Fibroblast of skin of scalp (primary cell): ENCODE results near the gene UGCG.
A peak's percentile ranks its signal among the peaks of the same experiment; 100 is the strongest.
"Not testable (repeated sequence)": the region's sequence is repeated elsewhere in the genome, so short reads cannot be mapped to it uniquely, and the experiment has no call there.

Experiments
- DNase-seq: peaks from one replicate; pipeline ENCODE4 v3.0.0-alpha.2; 2013

UGCG gene

DNA sequence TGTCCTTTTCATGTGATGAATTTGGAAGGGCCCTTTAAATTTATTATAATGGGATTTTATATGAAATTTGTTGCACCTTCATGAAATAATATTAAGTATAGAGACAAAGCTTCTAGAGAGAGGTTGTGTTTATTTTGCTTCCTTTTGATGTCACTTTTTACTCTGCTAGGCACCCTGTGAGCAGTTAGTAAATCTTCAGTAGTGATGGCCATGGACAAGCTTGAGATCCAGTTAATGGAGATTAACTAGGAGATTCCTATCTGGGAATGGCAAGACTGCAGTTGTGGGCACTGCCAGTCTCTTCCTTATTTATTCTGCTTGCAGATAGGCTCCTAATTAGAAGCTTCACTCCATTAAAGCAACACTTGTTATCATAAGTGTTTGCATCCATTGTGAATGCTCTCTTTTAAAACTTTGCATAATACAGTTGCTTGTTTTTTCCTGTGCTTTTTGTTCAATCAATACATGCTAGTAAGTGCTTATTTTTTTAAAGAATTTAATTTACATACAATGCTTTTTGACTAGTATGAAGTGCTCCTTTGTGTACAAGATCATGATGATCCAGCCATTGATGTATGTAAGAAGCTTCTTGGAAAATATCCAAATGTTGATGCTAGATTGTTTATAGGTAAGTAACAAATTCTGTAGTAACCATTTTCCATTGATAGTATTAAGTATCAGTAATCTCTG is 25.9 kb downstream of the UGCG start:
- DNase-seq = no peak

DNA sequence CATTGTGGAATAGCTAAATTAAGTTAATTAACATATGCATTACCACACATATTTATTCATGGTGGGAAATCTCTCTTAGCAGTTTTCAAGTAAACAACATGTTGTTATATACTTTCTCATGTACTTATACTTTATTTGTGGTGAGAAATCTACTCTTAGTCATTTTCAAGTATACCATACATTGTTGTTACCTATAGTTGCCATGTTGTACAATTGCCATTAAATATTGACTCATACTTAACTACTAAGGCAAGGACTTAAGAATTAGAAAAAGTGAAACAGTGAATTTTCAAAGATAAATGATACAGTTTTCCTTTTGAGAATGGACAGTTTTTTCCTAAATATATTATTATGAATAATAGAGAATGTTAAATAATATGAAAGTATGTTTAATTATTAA is 27.7 kb downstream of the UGCG start:
- no peak for DNase-seq

DNA sequence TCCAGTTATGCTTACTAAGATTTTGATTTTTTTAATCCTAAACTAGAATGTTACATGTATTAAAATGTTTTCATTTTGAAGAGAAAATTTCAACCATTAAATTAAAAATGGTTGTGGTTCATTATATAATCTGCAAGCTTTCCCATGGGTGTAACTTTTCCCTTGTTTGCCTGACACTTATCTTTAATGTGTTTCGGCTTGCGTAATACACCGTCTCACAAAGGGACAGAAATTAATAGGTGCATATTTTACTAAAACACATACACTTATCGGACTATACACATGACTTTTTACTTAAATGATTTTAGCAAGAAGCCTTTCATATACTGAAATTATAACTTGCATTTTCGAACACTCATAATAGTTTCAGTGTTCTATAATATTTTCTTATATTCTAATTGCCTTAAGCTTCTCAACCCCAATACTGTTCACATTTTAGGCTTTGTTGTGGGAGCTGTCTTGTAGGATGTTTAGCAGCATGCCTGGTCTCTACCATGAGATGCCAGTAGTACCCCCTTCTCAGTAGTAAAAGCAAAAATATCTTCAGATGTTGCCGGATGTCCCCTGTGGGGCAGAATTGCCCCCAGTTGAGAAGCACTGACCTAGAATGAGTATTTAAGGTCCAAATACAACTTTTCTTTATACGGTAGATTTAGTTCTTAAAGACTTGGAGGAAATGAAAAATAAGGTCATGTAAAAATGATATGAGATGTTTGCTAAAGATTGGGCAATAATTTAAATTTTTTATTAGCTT is 28.6 kb downstream of the UGCG start:
- DNase-seq = no peak

DNA sequence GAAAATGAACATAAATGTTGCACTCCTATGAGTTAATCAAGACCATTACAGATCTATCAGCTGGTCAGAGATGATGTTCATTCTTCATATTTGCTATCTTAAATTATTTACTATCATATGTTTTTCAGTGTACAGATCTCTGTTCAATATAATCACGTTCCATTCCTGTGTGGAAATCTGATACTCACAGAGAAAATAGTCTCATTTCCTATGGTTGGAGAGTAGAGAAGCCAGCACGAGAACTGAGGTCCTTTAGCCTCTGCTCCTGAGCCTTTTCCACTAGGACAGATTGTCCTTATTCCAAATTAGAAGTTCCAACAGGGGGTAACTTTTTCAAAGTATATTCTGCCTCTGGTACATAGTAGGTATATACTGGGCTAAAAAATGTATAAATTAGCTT is 29.2 kb downstream of the UGCG start:
- DNase-seq = no peak

DNA sequence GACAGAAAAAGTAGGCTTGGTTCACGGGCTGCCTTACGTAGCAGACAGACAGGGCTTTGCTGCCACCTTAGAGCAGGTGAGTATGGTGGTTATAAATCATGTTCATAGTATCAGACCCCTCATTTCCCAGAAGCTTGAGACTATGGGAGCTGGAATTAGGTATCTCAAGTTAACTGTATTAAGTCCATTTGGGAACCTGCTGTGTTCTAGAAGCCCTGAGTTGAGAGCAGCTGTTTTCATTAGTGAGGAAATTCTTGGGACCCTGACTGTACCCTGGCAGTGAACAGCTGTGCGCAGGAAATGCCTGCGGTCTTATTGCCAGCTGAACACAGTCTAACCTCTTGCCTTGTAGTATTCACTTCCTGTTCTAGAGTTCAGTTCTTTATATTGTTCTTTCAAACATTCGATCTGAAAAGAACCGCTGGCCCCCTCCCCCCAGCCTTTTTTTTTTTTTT is 29.8 kb downstream of the UGCG start:
- DNase-seq = peak; percentile 93

DNA sequence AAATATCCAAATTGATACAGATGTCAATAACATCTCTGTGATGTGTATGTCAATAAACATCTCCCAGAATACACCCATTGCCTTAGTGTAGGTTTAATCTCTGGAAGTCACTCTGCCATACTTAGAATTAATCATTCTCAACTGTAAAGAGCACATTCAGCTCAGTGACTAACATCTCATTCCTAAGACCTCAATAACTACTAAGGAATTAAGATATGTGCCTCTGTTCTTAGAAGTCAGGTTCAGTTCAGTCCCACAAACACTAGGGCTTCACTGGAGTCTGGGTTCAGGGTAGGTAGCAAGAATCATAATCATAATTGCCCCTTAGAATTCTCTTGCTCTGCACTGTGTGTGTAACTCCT is 31.7 kb downstream of the UGCG start:
- peak; percentile 62 for DNase-seq

DNA sequence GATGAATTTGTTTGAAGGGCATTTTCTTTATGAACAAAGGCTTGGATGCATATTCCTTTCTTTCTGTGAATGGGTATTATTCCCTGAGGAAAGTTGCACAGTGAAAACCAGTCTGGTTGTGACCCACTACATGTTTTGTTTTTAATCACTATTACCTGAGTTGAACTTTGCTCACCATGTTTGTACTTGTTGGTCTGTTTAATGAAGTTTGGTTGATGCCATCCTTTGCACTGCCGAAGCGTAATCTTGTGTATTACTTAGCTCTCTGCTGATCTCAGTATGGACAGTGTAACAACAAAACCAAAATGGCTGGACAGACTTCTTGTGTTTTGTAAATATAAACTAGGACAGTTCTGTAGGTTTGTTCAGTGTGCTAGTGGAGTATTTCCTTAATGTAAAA is 38.1 kb downstream of the UGCG start:
- no peak for DNase-seq

DNA sequence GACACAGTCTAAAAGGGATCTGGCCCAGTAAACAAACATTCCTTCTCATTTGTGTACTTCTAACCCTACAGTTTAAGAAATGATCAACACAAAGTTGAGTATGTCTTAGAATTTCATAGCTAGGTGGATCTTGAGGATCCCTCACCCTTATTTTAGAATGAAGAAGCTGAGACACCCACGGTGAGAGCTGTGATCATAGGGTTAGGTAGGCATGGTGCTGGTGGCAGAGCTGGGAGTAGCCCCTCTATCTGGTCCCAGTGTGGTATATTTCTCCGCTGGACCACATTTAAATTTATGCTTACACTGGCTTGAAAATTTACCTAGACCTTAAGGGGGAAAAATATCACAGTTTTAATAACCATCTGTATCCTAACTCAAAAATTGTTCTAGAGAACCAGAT is 39.8 kb downstream of the UGCG start:
- DNase-seq = no peak

DNA sequence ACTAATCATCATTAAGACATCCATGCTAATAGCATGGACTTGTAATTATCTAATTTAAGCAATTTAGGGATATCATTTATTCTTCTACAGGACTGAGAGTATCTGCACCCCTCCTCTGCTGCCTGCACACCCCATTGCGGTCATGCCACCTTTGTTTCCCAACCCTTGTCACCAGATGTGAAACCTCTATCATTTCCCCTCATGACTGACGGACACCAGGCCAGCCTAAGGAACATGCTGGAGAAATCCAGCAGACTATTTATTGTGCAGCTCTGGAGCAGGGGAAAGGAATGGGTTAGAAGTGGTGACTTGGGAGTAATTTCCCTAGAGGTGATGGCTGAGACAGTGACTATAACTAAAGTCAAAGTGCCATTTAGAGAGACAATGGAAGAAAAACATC is 40.7 kb downstream of the UGCG start:
- DNase-seq = no peak

DNA sequence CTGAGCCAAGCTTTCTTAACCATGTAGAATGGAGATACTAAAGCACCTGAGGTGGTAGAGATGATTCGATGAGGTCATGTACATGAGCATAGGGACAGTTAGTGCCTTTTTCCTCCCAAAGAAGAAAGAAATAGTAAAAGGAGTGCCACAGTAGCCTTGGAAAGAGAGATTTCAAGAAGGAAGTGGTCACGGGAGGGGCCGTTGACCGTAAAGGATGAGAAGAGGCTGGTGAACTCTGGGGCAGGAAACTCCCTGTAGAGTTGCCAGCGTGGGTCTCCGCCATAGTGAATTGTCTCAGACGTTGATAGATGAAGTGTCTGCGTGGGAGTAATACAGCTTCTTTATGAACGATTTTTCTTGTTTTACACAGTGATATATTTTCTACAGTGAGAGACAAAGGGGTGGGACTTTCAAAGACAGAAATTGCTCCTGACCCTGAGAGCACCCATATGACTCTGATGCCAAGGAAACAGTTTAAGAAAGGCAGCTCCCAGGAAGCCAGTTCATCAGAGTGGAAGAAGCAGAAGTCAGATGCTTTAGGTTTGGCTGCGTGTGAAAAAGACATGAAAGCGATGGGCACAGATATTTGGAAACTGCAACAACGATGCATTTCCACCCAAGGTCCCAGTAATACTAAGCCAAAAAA is 41.3 kb downstream of the UGCG start:
- DNase-seq = peak; percentile 31

DNA sequence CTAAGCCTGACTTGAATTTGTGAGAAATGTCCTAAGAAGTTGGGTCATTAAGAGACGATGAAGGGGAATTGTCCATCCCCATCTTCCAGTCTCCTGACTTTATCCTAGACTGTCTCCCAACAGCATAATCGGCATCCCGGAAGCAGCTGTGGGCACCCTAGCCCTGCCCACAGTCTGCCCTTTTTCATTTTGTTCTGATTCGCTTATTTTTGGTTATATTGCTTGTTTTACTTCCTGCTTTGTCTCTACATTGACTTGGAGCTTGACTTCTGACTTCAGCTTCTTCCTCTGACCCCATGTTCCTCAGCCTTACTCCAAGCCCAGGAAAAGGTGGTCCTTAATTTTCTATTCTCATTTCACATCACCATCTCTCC is 41.8 kb downstream of the UGCG start:
- no peak for DNase-seq

DNA sequence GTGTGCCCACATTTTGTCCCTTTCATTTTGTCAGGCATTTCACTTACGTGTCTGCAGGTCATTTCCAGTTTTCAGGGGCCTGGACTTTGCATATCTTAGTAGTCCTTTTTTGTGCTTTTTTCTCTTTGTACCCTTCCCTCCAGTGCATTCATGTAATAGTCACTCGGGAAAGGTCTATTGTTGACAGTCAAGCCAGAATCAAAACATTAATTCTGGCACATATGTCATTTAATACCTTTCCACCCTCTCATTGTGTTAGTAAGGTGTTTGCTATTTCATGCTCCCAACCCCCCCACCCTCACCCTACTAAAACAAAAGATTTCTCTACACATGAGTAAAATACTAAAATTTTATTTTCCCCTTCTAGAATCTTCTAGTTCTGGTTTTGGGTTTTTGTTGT is 42.7 kb downstream of the UGCG start:
- DNase-seq = no peak

DNA sequence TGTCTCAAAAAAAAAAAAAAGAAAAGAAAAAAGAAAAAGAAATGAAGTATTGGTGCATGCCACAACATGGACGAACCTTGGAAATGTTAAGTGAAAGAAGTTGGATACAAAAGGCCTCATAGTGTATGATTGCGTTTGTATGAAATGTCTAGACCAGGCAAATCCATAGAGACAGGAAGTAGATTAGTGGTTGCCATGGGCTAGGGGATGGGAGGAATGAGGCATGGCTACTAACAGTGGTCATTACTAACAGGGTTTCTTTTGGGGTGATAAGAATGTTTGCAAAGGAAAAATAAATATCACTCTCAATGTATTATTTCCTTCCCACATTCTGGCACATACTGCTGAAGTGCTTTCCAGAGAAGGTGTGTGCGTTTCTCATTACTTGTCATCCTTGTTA is 44.1 kb downstream of the UGCG start:
- DNase-seq = peak; percentile 64

DNA sequence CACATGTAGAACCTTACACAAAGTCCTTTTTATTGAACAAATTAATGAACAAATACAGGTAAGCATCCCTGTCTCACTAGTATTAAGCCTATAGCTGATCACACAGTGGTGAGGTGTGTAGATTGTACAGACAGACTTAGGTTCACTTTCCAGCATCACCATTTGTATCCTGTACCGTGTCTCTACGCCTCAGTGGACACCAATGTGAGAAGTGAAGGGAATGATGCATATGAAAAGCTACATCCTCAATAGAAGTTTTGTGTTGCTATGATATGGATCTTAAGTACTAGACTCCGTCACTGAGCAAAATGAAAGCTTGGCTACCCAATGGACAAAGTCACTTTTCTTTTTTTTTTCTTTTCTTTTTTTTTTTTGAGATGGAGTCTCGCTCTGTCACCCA is 46.6 kb downstream of the UGCG start:
- DNase-seq = no peak

DNA sequence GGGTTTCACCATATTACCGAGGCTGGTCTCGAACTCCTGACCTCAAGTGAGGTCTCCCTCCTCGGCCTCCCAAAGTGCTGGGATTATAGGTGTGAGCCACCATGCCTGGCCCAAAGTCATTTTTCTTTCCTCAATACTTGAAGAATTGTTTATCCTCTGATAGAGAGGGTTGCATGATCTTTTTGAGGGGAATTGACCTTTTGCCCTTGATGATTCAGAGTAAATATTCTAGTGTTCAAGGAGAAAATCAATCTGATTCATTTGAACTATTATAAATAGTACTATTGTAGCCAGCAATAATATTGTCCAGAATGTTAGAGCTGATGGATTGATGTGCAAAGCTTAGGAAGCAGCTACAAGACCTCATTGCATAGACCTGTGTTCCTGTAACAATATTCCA is 47.1 kb downstream of the UGCG start:
- DNase-seq = no peak

DNA sequence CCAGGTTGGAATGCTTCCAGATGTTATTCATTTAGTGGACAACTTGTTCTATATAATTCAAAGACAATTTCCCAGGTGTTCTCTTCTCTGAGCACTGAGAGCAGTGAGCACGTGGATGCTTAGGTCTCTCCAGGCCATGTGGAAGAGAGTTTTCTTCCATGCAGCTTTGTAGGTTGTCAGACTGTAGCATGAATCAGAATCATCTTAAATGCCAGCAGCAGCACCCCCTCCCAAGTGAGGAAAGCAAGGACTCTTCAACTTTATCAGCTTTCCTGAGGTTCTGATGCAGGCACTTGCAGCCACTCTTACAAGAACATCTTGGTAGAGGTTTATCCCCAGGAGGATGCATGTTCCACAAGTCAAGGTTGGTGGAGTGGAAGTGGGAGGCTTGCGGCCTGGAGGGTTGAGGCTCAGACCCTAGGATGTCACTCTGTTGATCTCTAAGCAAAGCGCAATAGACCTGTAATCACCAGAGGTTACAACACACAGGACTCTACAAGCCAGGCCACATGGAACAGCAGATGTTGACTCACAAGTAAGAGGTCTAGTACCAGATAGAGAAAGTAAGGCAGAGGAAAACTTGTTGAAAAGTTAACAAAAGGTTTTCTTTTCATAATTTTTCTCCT is 47.7 kb downstream of the UGCG start:
- DNase-seq = peak; percentile 20

DNA sequence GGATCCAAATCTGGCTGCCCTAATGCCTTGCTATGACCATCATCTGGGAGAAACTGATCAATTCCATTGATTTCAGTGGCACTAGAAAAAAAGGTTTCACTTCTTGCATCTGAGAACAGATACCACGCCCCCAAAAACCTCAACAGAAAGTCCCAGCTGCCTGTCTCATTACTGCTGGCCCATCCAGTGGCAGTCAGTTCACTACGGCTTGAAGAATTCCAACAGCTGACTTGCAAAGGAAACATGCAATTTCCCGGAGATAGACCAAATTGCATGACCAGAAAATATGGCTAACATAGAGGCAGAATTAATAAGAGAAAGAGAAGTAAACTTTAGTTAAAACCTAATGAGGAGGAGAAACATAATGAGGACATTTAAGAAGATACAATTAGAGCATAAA is 48.6 kb downstream of the UGCG start:
- DNase-seq = peak; percentile 76

DNA sequence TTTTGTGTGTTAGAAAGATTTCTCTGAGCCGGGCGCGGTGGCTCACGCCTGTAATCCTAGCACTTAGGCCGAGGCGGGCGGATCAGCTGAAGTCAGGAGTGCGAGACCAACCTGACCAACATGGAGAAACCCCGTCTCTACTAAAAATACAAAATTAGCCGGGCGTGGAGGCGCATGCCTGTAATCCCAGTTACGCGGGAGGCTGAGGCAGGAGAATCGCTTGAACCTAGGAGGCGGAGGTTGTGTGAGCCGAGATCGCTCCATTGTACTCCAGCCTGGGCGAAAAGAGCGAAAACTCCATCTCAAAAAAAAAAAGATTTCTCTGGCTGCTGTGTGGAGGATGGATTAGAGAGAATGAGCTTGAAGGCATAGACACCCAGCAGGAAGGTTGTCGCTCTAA is 51.5 kb downstream of the UGCG start:
- not testable (repeated sequence) for DNase-seq

DNA sequence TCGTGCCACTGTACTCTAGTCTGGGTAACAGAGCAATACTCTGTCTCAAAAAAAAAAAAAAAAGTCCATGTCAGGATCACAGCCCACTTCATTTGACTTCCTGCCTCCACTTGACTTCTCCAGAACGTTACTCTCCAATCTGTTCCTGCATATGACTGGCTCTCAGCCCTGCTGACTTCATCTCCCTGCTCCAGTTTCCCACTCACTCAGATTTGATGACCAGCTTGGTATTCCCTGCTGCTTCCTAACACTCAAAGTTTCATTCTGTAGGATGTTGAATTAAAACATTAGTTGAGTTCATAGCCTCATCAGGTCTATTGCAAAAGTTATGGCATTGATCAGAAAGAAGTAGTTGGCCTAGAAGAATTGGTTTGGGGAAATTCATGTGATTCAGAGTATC is 52.3 kb downstream of the UGCG start:
- no peak for DNase-seq

DNA sequence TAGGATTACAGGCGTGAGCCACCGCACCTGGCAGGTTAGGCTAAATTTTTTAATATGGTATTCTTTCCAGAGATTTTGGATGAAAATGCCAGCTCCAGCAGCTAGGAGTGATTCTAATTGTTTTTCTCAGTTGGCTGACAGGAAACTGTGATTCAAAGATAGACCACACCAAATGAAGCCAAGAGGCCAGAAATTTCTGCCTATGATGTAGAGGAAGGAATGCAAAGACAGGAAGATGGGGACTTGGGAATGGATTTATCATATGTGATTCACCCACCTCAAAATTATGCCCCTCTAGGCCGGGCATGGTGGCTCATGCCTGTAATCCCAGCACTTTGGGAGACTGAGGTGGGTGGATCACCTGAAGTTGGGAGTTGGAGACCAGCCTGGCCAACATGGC is 53.3 kb downstream of the UGCG start:
- DNase-seq = peak; percentile 58

DNA sequence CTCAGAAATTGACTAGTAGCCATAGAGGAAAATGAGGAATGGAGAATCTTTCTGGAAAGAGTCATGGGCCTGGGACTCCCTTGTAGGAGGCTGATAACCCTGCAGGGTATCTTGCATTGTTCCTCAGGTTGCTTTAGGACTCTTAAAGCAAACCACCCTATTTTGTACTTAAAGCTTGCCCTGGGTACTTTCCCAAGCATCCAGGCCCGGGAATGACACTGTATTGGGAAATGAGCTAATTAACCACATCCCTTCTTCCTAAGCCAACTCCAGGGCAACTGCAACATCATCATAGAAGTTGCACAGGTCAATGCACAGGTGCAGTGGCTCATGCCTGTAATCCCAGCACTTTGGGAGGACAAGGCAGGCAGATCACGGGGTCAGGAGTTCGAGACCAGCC is 55.9 kb downstream of the UGCG start:
- DNase-seq = peak; percentile 65

DNA sequence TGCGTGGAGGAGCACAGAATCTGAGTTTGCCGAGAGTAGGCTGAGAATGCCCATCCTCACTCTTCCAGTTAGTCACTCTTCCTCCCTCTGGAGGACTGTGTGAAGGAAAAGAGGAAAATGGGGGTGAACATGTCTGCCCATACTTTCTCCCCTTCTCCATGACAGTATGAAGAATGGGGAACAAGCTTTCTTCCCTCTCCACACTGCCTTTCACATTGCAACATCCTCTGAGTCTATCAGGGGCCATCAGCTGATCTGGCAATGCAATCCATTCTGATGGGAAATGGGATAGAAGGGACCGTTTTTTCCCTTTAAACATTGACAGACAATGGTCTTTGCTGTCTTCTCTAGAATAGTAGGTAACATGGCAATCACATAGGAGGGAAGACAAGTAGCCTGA is 56.8 kb downstream of the UGCG start:
- DNase-seq = no peak

DNA sequence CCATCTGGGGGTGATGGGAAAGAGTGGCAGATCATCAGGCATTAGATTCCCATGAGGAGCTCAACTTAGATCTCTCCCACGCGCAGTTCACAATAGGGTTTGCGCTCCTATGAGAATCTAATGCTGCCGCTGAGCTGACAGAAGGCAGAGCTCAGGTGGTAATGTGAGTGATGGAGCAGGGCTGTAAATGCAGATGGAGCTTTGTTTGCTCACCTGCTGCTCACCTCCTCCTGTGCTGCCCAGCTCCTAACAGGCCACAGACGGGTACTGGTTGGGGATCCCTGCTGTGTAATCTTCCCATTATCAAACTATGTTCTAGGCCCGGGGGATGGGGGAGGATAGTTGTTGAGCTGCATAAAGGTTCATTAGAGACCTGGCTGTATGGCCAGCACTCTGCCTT is 58.4 kb downstream of the UGCG start:
- DNase-seq = no peak
